ENCODE measurements around the gene DDAH2. TPM values are rescaled to one million over a fixed set of nuclear protein-coding genes. Genes with fewer than 3 reads are reported as not detected.

DDAH2 gene
- total RNA-seq, 6 donors from 2014 or later: 46.6 to 157 (median 83.7) TPM

DNA sequence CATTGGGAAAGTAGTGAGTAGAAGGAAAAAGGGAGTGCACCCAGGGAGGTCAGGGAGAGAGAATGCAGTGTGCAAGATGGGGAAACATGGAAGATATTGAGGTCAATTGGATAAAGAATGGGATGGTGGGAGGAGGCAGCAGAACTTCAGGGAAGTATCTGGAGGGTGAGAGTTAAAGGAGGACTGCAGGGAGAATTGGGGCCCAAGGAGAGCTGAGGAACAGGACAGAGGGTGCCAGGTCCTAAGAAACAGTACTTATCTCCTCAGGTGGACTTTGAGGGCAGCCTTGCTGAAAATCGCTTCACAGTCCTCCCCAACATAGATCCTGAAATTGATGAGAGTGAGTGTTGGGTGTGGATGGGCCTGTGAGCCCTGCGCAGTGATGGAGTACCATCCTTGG is 29.2 kb upstream of the DDAH2 start:
- no peaks in the 10 kb centered on the region for H3K36me3 ChIP-seq
- no peaks in the 10 kb centered on the region for H3K27me3 ChIP-seq
- no peak for TF ChIP-seq EP300 (IDR thresholded peaks at IDR 0.05)
- TF ChIP-seq POLR2A (IDR thresholded peaks at IDR 0.05): no peak
- no peak for TF ChIP-seq POLR2AphosphoS5 (IDR thresholded peaks at IDR 0.05)
- TF ChIP-seq, protein P1, sequence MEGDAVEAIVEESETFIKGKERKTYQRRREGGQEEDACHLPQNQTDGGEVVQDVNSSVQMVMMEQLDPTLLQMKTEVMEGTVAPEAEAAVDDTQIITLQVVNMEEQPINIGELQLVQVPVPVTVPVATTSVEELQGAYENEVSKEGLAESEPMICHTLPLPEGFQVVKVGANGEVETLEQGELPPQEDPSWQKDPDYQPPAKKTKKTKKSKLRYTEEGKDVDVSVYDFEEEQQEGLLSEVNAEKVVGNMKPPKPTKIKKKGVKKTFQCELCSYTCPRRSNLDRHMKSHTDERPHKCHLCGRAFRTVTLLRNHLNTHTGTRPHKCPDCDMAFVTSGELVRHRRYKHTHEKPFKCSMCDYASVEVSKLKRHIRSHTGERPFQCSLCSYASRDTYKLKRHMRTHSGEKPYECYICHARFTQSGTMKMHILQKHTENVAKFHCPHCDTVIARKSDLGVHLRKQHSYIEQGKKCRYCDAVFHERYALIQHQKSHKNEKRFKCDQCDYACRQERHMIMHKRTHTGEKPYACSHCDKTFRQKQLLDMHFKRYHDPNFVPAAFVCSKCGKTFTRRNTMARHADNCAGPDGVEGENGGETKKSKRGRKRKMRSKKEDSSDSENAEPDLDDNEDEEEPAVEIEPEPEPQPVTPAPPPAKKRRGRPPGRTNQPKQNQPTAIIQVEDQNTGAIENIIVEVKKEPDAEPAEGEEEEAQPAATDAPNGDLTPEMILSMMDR (IDR thresholded peaks at IDR 0.05): no peak
- DNase-seq (no peak), ATAC-seq (ENCODE audit: low FRiP score in 2 of 2) (no peak)
- H3K4me3 ChIP-seq: no peak overlapping the region
- no peaks in the 10 kb centered on the region for H3K9me3 ChIP-seq
- no peak overlapping the region for H3K27ac ChIP-seq
- H3K4me1 ChIP-seq: peaks cover 0 to 5% (median 1%) of the 10 kb centered on the region in 4 donors
- 97 to 100% methylated on average over 2 of the region's 2 CpGs for WGBS, 2 donors

DNA sequence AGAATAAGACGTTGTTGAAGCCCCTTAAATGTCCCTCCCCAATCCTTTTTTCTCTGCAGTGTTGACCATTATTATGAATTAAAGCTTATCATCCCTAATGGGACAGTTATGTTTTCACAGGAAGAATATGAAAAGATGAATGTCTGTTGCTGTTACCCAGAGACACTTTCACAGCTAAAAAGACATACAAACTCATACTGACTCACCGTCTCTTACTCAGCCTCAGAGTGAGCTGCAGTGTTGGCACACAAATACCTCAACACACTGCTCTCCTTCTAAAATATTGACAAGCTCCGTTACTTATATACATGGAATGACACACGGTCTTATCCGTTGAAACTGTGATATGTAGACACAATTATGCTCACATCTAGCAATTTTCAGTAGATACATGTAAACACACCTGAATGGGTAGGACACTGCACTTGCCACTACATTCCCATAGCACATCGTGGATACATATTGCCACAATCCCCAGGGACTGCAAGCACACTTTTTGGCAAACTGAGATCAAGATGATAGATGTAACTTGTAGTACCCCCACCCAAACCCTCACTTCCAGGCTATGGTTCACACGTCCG is 23.7 kb upstream of the DDAH2 start:
- no peaks in the 10 kb centered on the region for H3K36me3 ChIP-seq
- H3K4me3 ChIP-seq: no peak overlapping the region
- no peak for DNase-seq
- H3K9me3 ChIP-seq: no peaks in the 10 kb centered on the region
- H3K27me3 ChIP-seq: no peaks in the 10 kb centered on the region
- no peak overlapping the region for H3K27ac ChIP-seq
- 76 to 80% methylated on average over 8 of the region's 8 CpGs for WGBS, 2 donors
- TF ChIP-seq POLR2A (IDR thresholded peaks at IDR 0.05): no peak
- no peak for TF ChIP-seq EP300 (IDR thresholded peaks at IDR 0.05)
- ATAC-seq (ENCODE audit: low FRiP score in 2 of 2): no peak
- H3K4me1 ChIP-seq: no peaks in the 10 kb centered on the region

DNA sequence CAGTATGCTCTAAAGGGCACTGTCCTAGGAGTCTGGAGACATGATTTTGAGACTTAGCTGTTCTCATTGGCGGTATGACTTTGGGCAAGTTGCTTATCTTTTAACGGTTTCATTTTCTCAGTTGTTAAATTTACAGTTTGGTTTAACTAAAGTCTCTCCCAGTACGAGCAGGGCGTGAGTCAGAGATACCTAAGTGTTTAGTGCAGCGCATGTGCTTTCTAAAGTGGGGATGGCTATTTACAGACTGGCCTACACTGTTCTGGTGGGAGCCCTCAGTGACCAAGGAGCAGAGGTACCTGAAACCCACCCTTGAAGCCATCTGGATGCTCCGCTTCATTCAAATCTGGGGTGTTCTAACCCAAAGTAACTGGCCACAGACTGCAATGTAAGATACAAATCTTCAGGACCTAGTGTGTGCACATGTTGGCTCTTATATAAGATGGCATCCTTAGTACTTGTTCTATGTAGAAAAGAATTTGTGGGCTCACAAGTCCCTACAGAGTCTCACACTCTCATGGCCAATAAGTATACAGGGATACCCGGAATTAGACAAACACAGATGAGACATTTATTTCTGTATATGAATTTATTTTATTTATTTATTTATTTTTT is 21.4 kb upstream of the DDAH2 start:
- Histone ChIP-seq H3K27me3 (no peaks in the 10 kb centered on the region), H3K27ac (no peak overlapping the region), H3K9me3 (no peaks in the 10 kb centered on the region), H3K4me1 (no peaks in the 10 kb centered on the region), H3K4me3 (no peak overlapping the region), H3K36me3 (no peaks in the 10 kb centered on the region)
- WGBS, 2 donors: 86 to 88% methylated on average over 7 of the region's 7 CpGs
- DNase-seq: no peak
- no peak for ATAC-seq (ENCODE audit: low FRiP score in 2 of 2)
- no peak for TF ChIP-seq POLR2A (IDR thresholded peaks at IDR 0.05)
- TF ChIP-seq EP300 (IDR thresholded peaks at IDR 0.05): no peak
- TF ChIP-seq POLR2AphosphoS5 (IDR thresholded peaks at IDR 0.05): no peak
- TF ChIP-seq, protein P1 (IDR thresholded peaks at IDR 0.05): no peak

DNA sequence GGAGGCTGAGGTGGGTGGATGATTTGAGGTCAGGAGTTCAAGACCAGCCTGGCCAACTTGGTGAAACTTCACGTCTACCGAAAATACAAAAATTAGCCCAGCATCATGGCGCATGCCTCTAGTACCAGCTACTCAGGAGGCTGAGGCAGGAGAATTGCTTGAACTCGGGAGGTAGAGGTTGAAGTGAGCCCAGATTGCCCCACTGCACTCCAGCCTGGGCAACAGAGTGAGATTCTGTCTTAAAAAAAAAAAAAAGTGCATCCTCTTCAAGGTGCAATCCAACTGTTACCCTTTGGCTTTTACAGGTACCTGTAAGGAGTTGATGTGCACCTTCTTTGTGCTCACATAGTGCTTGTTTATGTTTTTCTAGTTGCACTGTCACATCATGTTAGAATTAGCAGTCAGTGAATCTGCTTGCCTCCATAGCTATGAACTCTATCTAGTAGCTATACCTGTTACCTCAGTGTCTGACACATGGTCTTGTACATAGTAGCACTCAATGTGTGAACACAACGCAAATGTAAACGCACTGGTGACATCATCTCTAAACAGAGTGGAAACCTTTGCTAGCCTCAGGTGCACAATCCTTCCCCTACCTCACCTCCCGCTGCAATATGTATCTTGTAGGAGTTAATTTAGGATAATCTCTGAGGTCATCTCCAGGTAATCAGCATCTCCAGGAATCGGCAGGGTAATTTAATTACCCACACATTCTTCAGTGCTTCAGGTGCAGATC is 20.4 kb upstream of the DDAH2 start:
- no peaks in the 10 kb centered on the region for H3K36me3 ChIP-seq
- H3K27ac ChIP-seq: no peak overlapping the region
- no peak for TF ChIP-seq EP300 (IDR thresholded peaks at IDR 0.05)
- no peak for TF ChIP-seq POLR2AphosphoS5 (IDR thresholded peaks at IDR 0.05)
- TF ChIP-seq, protein P1 (IDR thresholded peaks at IDR 0.05): no peak
- no peak for TF ChIP-seq POLR2A (IDR thresholded peaks at IDR 0.05)
- H3K4me1 ChIP-seq: no peaks in the 10 kb centered on the region
- no peak overlapping the region for H3K4me3 ChIP-seq
- DNase-seq (no peak), ATAC-seq (ENCODE audit: low FRiP score in 2 of 2) (no peak)
- no peaks in the 10 kb centered on the region for H3K27me3 ChIP-seq
- no peaks in the 10 kb centered on the region for H3K9me3 ChIP-seq
- WGBS, 2 donors: 92 to 95% methylated on average over 8 of the region's 8 CpGs

DNA sequence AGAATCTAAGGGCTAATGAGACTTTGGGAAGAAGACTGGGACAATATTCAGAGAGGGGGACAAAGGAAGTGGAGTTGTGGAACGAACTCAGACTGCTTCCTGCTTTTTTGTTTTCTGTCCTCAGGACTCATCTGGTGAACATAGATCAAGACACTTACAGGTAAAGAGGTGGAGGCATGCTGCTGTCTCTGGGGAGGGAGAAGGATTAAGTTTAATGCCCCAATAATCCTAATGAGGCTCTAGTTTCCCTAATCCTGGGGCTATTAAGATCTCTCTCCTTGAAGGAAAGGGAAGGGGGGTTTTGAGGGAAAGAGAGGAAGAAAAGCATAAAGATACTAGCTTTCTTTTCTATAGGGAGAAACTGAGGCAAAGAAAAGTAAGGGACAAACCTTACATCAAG is 15.3 kb upstream of the DDAH2 start:
- no peaks in the 10 kb centered on the region for H3K36me3 ChIP-seq
- H3K9me3 ChIP-seq: no peaks in the 10 kb centered on the region
- DNase-seq (no peak), ATAC-seq (ENCODE audit: low FRiP score in 2 of 2) (no peak)
- no peaks in the 10 kb centered on the region for H3K27me3 ChIP-seq
- H3K4me3 ChIP-seq: no peak overlapping the region
- H3K4me1 ChIP-seq: peaks cover 8 to 12% (median 10%) of the 10 kb centered on the region in 4 donors
- WGBS, 2 donors: 53 to 59% methylated on average over 1 of the region's 1 CpG
- no peak for TF ChIP-seq POLR2AphosphoS5 (IDR thresholded peaks at IDR 0.05)
- no peak for TF ChIP-seq POLR2A (IDR thresholded peaks at IDR 0.05)
- TF ChIP-seq, protein P1 (IDR thresholded peaks at IDR 0.05): no peak
- no peak for TF ChIP-seq EP300 (IDR thresholded peaks at IDR 0.05)
- H3K27ac ChIP-seq: no peak overlapping the region
